Measurements from ENCODE around the gene ACTR5. TPM values are rescaled to one million over a fixed set of nuclear protein-coding genes. Genes with fewer than 3 reads are reported as not detected.
A peak's percentile ranks its signal among the peaks of the same experiment; 100 is the strongest.

ACTR5 gene
- total RNA-seq, 4 donors from 2014 or later: 8.9 to 15.0 (median 12.2) TPM

- Histone ChIP-seq H3K27ac (peak within 1 kb of the TSS; percentile 47), H3K4me1 (peaks cover 18% of the 10 kb centered on the region), H3K4me3 (peak within 1 kb of the TSS; percentile 51), H3K36me3 (no peaks in the 10 kb centered on the region), H3K9me3 (no peaks in the 10 kb centered on the region), H3K27me3 (peaks cover 57% of the 10 kb centered on the region)
- WGBS: 0% methylated on average over 31 of the region's 40 CpGs
- no peak for DNase-seq (ENCODE audit: low spot score in 2 of 2)
- TF ChIP-seq CTCF (IDR thresholded peaks at IDR 0.05) (no peak), POLR2A (IDR thresholded peaks at IDR 0.05) (peak in 1 of 2 donors; percentile 42), POLR2AphosphoS5 (IDR thresholded peaks at IDR 0.05) (no peak), EP300 (IDR thresholded peaks at IDR 0.05) (no peak)
Measured at GRCh38 chr20:38805502-38805957, 57.3 kb downstream of the ACTR5 start, which contains the start of gene PPP1R16B. Gene PPP1R16B (plus strand): TSS chr20:38805697. CDS start chr20:38835926, 30,229 bp downstream.

- Histone ChIP-seq H3K4me3 (peak overlapping the region; percentile 51), H3K27me3 (peaks cover 57% of the 10 kb centered on the region), H3K9me3 (no peaks in the 10 kb centered on the region), H3K27ac (peak overlapping the region; percentile 47), H3K36me3 (no peaks in the 10 kb centered on the region), H3K4me1 (peaks cover 18% of the 10 kb centered on the region)
- 0% methylated on average over 15 of the region's 81 CpGs for WGBS
- no peak for TF ChIP-seq EP300 (IDR thresholded peaks at IDR 0.05)
- TF ChIP-seq POLR2AphosphoS5 (IDR thresholded peaks at IDR 0.05): no peak
- no peak for TF ChIP-seq CTCF (IDR thresholded peaks at IDR 0.05)
- TF ChIP-seq POLR2A (IDR thresholded peaks at IDR 0.05): no peak
- DNase-seq (ENCODE audit: low spot score in 2 of 2): no peak
Measured at GRCh38 chr20:38805958-38806854, 57.9 kb downstream of the ACTR5 start.

- H3K36me3 ChIP-seq: no peaks in the 10 kb centered on the region
- H3K4me1 ChIP-seq: peaks cover 18% of the 10 kb centered on the region
- no peak for TF ChIP-seq CTCF (IDR thresholded peaks at IDR 0.05)
- no peak for TF ChIP-seq POLR2A (IDR thresholded peaks at IDR 0.05)
- no peak for TF ChIP-seq EP300 (IDR thresholded peaks at IDR 0.05)
- no peak for DNase-seq (ENCODE audit: low spot score in 2 of 2)
- H3K27ac ChIP-seq: no peak overlapping the region
- no peaks in the 10 kb centered on the region for H3K9me3 ChIP-seq
- WGBS: 19% methylated on average over 17 of the region's 32 CpGs
- H3K27me3 ChIP-seq: peaks cover 57% of the 10 kb centered on the region
- H3K4me3 ChIP-seq: peak overlapping the region; percentile 51
Measured at GRCh38 chr20:38806855-38807655, 58.8 kb downstream of the ACTR5 start.

- DNase-seq (ENCODE audit: low spot score in 2 of 2): no peak
- Histone ChIP-seq H3K36me3 (no peaks in the 10 kb centered on the region), H3K9me3 (no peaks in the 10 kb centered on the region), H3K4me1 (peaks cover 18% of the 10 kb centered on the region), H3K27ac (no peak overlapping the region), H3K4me3 (no peak overlapping the region), H3K27me3 (peaks cover 56% of the 10 kb centered on the region)
- 65% methylated on average over 6 of the region's 6 CpGs for WGBS
- TF ChIP-seq POLR2A (IDR thresholded peaks at IDR 0.05) (no peak), POLR2AphosphoS5 (IDR thresholded peaks at IDR 0.05) (no peak), EP300 (IDR thresholded peaks at IDR 0.05) (no peak), CTCF (IDR thresholded peaks at IDR 0.05) (no peak)
Measured at GRCh38 chr20:38809942-38810341, 61.7 kb downstream of the ACTR5 start.
